ENCODE data around the gene GAB4. TPM values are rescaled to one million over a fixed set of nuclear protein-coding genes. Genes with fewer than 3 reads are reported as not detected.
"Not testable (repeated sequence)": the region's sequence is repeated elsewhere in the genome, so short reads cannot be mapped to it uniquely, and the experiment has no call there.

GAB4 gene
- total RNA-seq, 6 experiments from 2014 or later: not detected

DNA sequence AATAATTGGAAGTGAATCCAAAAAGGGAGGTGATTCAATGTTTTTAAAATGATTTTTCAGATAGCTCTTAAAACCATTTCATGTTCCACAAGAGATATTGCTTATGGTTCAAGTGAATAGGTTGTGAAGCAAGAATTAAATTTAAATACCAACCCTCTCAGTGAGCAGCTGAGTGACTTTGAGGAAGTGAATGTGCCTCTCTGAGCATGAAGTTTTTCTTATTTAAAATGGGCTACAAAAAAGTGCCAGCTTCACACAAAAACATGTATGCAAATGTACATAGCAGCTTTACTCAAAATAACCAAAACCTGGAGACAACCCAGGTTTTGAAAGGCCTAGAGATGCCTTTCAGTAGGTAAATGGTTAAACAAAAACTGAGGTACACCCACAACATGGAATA is 35.5 kb upstream of the GAB4 start:
- DNase-seq: no peak
- H3K36me3 Mint-ChIP-seq (ENCODE audit: low read depth): no peaks in the 10 kb centered on the region
- H3K4me1 Mint-ChIP-seq (ENCODE audit: low read depth): no peaks in the 10 kb centered on the region
- no peak for TF ChIP-seq CTCF (IDR thresholded peaks at IDR 0.05)
- no peaks in the 10 kb centered on the region for H3K9me3 Mint-ChIP-seq
- H3K27me3 Mint-ChIP-seq (ENCODE audit: insufficient read depth): peaks cover 2% of the 10 kb centered on the region; the same call in 1 of the 2 replicates
- no peak overlapping the region for H3K27ac Mint-ChIP-seq
- no peak overlapping the region for H3K4me3 Mint-ChIP-seq

GRCh38 chr22:17036842-17037711 is 29.1 kb upstream of the GAB4 start:
- not testable (repeated sequence) for H3K36me3 Mint-ChIP-seq (ENCODE audit: low read depth); H3K27me3 Mint-ChIP-seq (ENCODE audit: insufficient read depth); H3K9me3 Mint-ChIP-seq; H3K4me1 Mint-ChIP-seq (ENCODE audit: low read depth)
- Mint-ChIP-seq H3K4me3 (peak overlapping the region; percentile 88), H3K27ac (peak overlapping the region; percentile 78)
- DNase-seq: peak; percentile 18

- peak overlapping the region; percentile 43; the same call in 1 of the 2 replicates for H3K27ac Mint-ChIP-seq
- H3K4me3 Mint-ChIP-seq: peak overlapping the region; percentile 60; the same call in 1 of the 2 replicates
- DNase-seq; H3K36me3 Mint-ChIP-seq (ENCODE audit: low read depth); H3K27me3 Mint-ChIP-seq (ENCODE audit: insufficient read depth); H3K4me1 Mint-ChIP-seq (ENCODE audit: low read depth); H3K9me3 Mint-ChIP-seq: not testable (repeated sequence)
These were observed 28.2 kb upstream of the GAB4 start for GRCh38 chr22:17035976-17036841.

DNA sequence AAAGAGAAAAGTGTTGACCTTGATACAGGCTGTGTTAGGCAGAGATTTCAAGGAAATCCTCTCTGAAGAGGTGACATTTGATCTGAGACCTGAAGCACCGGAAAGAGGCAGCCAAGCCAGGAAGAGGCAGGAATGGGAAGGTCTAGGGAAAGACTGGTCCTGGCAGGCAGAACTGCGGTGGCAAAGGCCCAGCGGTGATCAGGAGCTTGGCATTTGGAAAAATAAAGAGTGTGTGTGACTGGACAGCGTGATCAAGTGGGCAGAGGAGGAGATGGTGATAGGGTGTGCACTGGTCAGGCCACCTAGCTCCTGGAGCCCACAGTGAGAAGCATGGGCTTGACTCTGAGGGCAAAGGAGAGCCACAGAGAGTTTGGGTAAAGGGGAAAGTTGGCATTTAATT is 27.2 kb upstream of the GAB4 start:
- H3K27ac Mint-ChIP-seq: no peak overlapping the region
- no peak overlapping the region for H3K4me3 Mint-ChIP-seq
- TF ChIP-seq CTCF (IDR thresholded peaks at IDR 0.05): no peak
- no peaks in the 10 kb centered on the region for H3K9me3 Mint-ChIP-seq
- no peak for DNase-seq
- H3K36me3 Mint-ChIP-seq (ENCODE audit: low read depth): peaks cover 4% of the 10 kb centered on the region; the same call in 1 of the 2 replicates
- H3K27me3 Mint-ChIP-seq (ENCODE audit: insufficient read depth): peaks cover 6% of the 10 kb centered on the region
- peaks cover 6% of the 10 kb centered on the region; the same call in 1 of the 2 replicates for H3K4me1 Mint-ChIP-seq (ENCODE audit: low read depth)

- not testable (repeated sequence) for H3K27ac Mint-ChIP-seq; H3K9me3 Mint-ChIP-seq; H3K27me3 Mint-ChIP-seq (ENCODE audit: insufficient read depth); H3K4me1 Mint-ChIP-seq (ENCODE audit: low read depth); H3K4me3 Mint-ChIP-seq; H3K36me3 Mint-ChIP-seq (ENCODE audit: low read depth); DNase-seq
These were observed 26.5 kb upstream of the GAB4 start for GRCh38 chr22:17034532-17034931.

DNA sequence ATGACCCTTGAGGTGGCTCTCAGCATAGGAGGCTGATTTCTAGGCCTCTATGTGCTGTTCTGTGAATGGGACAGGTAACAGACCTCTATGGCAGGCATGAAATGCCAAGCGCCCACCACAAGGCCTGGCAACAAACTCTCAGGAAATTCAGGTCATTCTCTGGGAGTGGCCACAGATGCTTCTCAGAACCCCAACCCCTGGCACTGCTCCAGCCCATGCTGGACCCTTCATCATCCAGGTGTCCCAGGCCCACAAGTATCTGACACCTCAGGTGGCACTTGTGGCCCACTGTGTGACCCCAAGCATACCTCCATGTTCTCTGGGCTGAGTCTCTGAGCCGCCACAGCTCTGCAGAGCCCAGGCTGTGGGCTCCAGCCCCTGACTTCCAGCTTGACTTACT is 24.3 kb upstream of the GAB4 start:
- not testable (repeated sequence) for H3K27me3 Mint-ChIP-seq (ENCODE audit: insufficient read depth); H3K4me1 Mint-ChIP-seq (ENCODE audit: low read depth); H3K9me3 Mint-ChIP-seq; H3K36me3 Mint-ChIP-seq (ENCODE audit: low read depth); H3K27ac Mint-ChIP-seq; H3K4me3 Mint-ChIP-seq; DNase-seq

GRCh38 chr22:17024380-17024779 is 16.4 kb upstream of the GAB4 start:
- H3K4me1 Mint-ChIP-seq (ENCODE audit: low read depth); H3K36me3 Mint-ChIP-seq (ENCODE audit: low read depth); H3K9me3 Mint-ChIP-seq; H3K4me3 Mint-ChIP-seq; H3K27ac Mint-ChIP-seq; DNase-seq; H3K27me3 Mint-ChIP-seq (ENCODE audit: insufficient read depth): not testable (repeated sequence)

DNA sequence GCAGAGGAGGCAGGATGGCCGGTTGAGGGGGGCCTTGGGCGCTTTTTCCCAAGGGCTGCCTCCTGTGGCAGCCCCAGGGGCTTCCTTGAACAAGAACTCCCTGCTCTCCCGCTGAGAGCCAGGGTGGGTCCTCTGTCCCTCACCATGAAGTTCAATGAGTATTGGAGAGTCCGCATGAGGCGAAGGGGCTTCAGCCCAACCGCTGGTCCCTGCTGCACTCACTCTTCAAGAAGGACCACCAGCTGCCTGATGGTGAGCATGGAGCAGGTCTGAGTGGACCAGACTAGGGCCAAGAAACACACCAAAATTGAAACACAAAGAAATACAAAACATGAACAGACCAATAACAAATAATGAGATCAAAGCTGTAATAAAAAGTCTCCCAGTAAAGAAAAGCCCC is 7.5 kb upstream of the GAB4 start:
- H3K4me1 Mint-ChIP-seq (ENCODE audit: low read depth); H3K4me3 Mint-ChIP-seq; DNase-seq; H3K27me3 Mint-ChIP-seq (ENCODE audit: insufficient read depth); H3K36me3 Mint-ChIP-seq (ENCODE audit: low read depth); H3K27ac Mint-ChIP-seq: not testable (repeated sequence)
- H3K9me3 Mint-ChIP-seq: peaks cover 14% of the 10 kb centered on the region

- H3K4me1 Mint-ChIP-seq (ENCODE audit: low read depth); H3K36me3 Mint-ChIP-seq (ENCODE audit: low read depth); H3K27me3 Mint-ChIP-seq (ENCODE audit: insufficient read depth); H3K27ac Mint-ChIP-seq; DNase-seq; H3K4me3 Mint-ChIP-seq: not testable (repeated sequence)
- peaks cover 21% of the 10 kb centered on the region for H3K9me3 Mint-ChIP-seq
These were observed 6.0 kb upstream of the GAB4 start for GRCh38 chr22:17014101-17014440.

All from HFFc6 (cell line).